ENCODE data around the gene FAM193B.

- TF ChIP-seq POLR2AphosphoS5 (IDR thresholded peaks at IDR 0.05): no peak
- no peak for TF ChIP-seq CTCF (IDR thresholded peaks at IDR 0.05 in 8 of 11, conservative IDR thresholded peaks at IDR 0.05 in 3 of 11)
These were observed 34.1 kb downstream of the FAM193B start for GRCh38 chr5:177520271-177520670.
